ENCODE data around the gene IGF1R. TPM values are rescaled to one million over a fixed set of nuclear protein-coding genes. Genes with fewer than 3 reads are reported as not detected.

IGF1R gene
- polyA plus RNA-seq, 1 experiment: 21.6 TPM

DNA sequence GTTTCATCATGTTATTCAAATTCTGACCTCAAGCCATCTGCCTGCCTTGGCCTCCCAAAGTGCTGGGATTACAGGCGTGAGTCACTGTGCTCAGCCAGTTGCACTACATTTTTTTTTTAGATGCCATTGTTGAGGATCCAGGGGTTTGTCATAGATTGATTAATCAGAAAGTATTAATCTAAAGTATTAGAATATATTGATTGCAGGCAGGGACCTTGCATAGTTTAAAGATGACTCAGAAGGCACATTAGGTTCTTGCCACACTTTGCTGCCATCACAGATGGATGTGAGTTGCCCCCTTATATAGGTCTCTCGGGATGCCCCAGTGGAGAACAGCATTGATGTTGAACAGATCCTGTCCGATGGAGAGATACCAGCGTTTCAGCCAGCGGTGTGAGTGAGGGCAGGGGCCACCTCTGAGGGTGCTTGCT is 41.1 kb downstream of the IGF1R start:
- Histone ChIP-seq H3K27me3 (ENCODE audit: control insufficient read depth, insufficient read depth, low read length) (no peaks in the 10 kb centered on the region), H3K4me3 (ENCODE audit: low read depth, low read length) (no peak overlapping the region), H3K9me3 (ENCODE audit: control insufficient read depth, insufficient read depth, low read length) (no peaks in the 10 kb centered on the region), H3K27ac (ENCODE audit: low read depth, low read length) (peak overlapping the region; percentile 35)
- DNase-seq (ENCODE audit: low read depth, low spot score): no peak
- TF ChIP-seq CTCF (IDR thresholded peaks at IDR 0.05; ENCODE audit: low read depth, low read length): no peak
- ChIA-PET POLR2A (no interaction called here), CTCF (interaction anchor here (2.0 kb wide), 1 partner anchor 170 kb away, joined by 7 read pairs; no protein-coding TSS in a partner anchor)

DNA sequence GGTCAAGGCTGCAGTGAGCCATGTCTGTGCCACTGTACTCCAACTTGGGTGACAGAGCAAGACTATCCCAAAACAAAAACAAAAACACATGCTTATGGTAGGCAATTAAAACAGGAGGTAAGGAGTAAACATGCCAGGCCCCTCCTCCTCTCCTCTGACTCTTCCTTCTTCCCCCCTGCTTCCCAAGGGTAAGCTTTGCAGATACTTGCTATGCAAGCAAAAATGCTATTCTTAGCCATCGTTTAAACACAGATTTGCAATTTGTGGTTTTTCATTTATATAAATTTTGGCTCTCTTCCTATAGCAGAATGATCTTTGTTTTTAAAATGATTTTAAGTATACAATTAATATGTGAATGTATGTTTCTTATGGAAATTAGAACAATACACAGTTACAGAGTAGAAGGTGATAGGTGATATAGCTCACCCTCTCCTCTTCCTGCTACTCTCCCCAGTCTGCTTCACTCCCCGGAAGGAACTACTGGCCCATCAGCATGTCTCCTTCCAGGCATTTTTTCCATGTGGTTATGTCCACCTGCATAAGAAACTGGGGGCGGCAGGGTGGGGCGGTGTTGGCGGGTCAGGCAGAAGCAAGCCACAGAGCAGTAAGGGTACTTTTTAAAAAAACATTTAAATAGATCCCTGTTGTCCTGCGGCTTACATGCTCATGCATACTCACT is 42.1 kb downstream of the IGF1R start:
- no peak overlapping the region for H3K4me3 ChIP-seq (ENCODE audit: low read depth, low read length)
- no peak overlapping the region for H3K27ac ChIP-seq (ENCODE audit: low read depth, low read length)
- no peak for DNase-seq (ENCODE audit: low read depth, low spot score)
- H3K9me3 ChIP-seq (ENCODE audit: control insufficient read depth, insufficient read depth, low read length): no peaks in the 10 kb centered on the region
- CTCF ChIA-PET: interaction anchor here (0.8 kb wide), 1 partner anchor 26 kb away, joined by 3 read pairs; no protein-coding TSS in a partner anchor
- POLR2A ChIA-PET: no interaction called here
- no peak for TF ChIP-seq CTCF (IDR thresholded peaks at IDR 0.05; ENCODE audit: low read depth, low read length)
- no peaks in the 10 kb centered on the region for H3K27me3 ChIP-seq (ENCODE audit: control insufficient read depth, insufficient read depth, low read length)

DNA sequence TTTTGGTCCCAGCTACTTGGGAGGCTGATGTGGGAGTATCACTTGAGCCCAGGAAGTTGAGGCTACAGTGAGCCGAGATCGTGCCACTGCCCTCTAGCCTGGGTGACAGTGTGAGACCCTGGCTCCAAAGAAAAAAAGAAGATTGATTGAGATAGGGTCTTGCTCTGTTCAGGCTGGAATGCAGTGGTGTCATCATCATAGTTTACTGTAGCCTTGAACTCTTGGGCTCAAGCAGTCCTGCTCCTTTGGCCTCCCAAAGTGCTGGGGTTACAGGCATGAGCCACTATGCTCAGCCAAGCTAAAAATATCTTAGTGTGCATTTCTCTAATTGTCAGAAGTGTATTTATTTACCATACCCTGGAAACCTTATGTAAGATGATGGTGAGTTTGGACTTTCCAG is 43.9 kb downstream of the IGF1R start:
- TF ChIP-seq CTCF (IDR thresholded peaks at IDR 0.05; ENCODE audit: low read depth, low read length): no peak
- no peak for DNase-seq (ENCODE audit: low read depth, low spot score)
- Histone ChIP-seq H3K9me3 (ENCODE audit: control insufficient read depth, insufficient read depth, low read length) (no peaks in the 10 kb centered on the region), H3K4me3 (ENCODE audit: low read depth, low read length) (no peak overlapping the region), H3K27me3 (ENCODE audit: control insufficient read depth, insufficient read depth, low read length) (no peaks in the 10 kb centered on the region), H3K27ac (ENCODE audit: low read depth, low read length) (no peak overlapping the region)
- POLR2A ChIA-PET: no interaction called here
- CTCF ChIA-PET: interaction anchor here (1.2 to 1.7 kb wide), 2 partner anchors 10 to 173 kb away, joined by 3 to 4 read pairs; no protein-coding TSS in a partner anchor

GRCh38 chr15:98694161-98694560 is 45.8 kb downstream of the IGF1R start:
- ChIA-PET POLR2A (no interaction called here), CTCF (no interaction called here)
- Histone ChIP-seq H3K9me3 (ENCODE audit: control insufficient read depth, insufficient read depth, low read length) (no peaks in the 10 kb centered on the region), H3K27ac (ENCODE audit: low read depth, low read length) (no peak overlapping the region), H3K4me3 (ENCODE audit: low read depth, low read length) (no peak overlapping the region), H3K27me3 (ENCODE audit: control insufficient read depth, insufficient read depth, low read length) (no peaks in the 10 kb centered on the region)
- TF ChIP-seq CTCF (IDR thresholded peaks at IDR 0.05; ENCODE audit: low read depth, low read length): no peak
- no peak for DNase-seq (ENCODE audit: low read depth, low spot score)

- Histone ChIP-seq H3K27ac (ENCODE audit: low read depth, low read length) (no peak overlapping the region), H3K9me3 (ENCODE audit: control insufficient read depth, insufficient read depth, low read length) (no peaks in the 10 kb centered on the region), H3K4me3 (ENCODE audit: low read depth, low read length) (no peak overlapping the region), H3K27me3 (ENCODE audit: control insufficient read depth, insufficient read depth, low read length) (no peaks in the 10 kb centered on the region)
- ChIA-PET CTCF (no interaction called here), POLR2A (no interaction called here)
- TF ChIP-seq CTCF (IDR thresholded peaks at IDR 0.05; ENCODE audit: low read depth, low read length): no peak
- DNase-seq (ENCODE audit: low read depth, low spot score): no peak
These were observed 50.5 kb downstream of the IGF1R start for GRCh38 chr15:98698792-98699191.

All from AG04450 (cell line).